ENCODE data around the gene IL17RA. TPM values are rescaled to one million over a fixed set of nuclear protein-coding genes. Genes with fewer than 3 reads are reported as not detected.

The IL17RA gene
- total and polyA plus RNA-seq, 8 donors = 3.2 to 19.1 (median 8.7) TPM

GRCh38 chr22:17133137-17133536, 48.3 kb downstream of the IL17RA start:
- intact Hi-C loops (cut with DNase I; ENCODE audit: low total_unique reads) = no loop called here
- TF ChIP-seq CTCF (IDR thresholded peaks at IDR 0.05) (no peak), EP300 (IDR thresholded peaks at IDR 0.05) (no peak), POLR2A (IDR thresholded peaks at IDR 0.05) (no peak), POLR2AphosphoS5 (IDR thresholded peaks at IDR 0.05) (no peak)
- H3K27ac ChIP-seq = no peak overlapping the region
- no peak overlapping the region for H3K4me3 ChIP-seq
- H3K27me3 ChIP-seq = no peaks in the 10 kb centered on the region
- peaks cover 0 to 26% (median 21%) of the 10 kb centered on the region in 4 donors for H3K36me3 ChIP-seq
- DNase-seq = no peak
- H3K4me1 ChIP-seq = no peaks in the 10 kb centered on the region
- H3K9me3 ChIP-seq = no peaks in the 10 kb centered on the region
- 82 to 95% (median 92%) methylated on average over 6 to 7 of the region's 7 CpGs for WGBS, 5 donors

GRCh38 chr22:17135153-17135760, 50.5 kb downstream of the IL17RA start:
- DNase-seq = no peak
- intact Hi-C loops (cut with DNase I; ENCODE audit: low total_unique reads) = no loop called here
- TF ChIP-seq EP300 (IDR thresholded peaks at IDR 0.05) (no peak), CTCF (IDR thresholded peaks at IDR 0.05) (no peak), POLR2AphosphoS5 (IDR thresholded peaks at IDR 0.05) (no peak), POLR2A (IDR thresholded peaks at IDR 0.05) (no peak)
- H3K9me3 ChIP-seq = no peaks in the 10 kb centered on the region
- WGBS, 5 donors = 82 to 92% (median 89%) methylated on average over 15 of the region's 15 CpGs
- no peak overlapping the region for H3K27ac ChIP-seq
- H3K36me3 ChIP-seq = peaks cover 4 to 48% (median 42%) of the 10 kb centered on the region in 4 donors
- no peaks in the 10 kb centered on the region for H3K27me3 ChIP-seq
- no peak overlapping the region for H3K4me3 ChIP-seq
- no peaks in the 10 kb centered on the region for H3K4me1 ChIP-seq

- DNase-seq = no peak
- Histone ChIP-seq H3K4me3 (no peak overlapping the region), H3K9me3 (no peaks in the 10 kb centered on the region), H3K36me3 (peaks cover 14 to 67% (median 61%) of the 10 kb centered on the region in 4 donors), H3K4me1 (no peaks in the 10 kb centered on the region), H3K27me3 (no peaks in the 10 kb centered on the region), H3K27ac (no peak overlapping the region)
- intact Hi-C loops (cut with DNase I; ENCODE audit: low total_unique reads) = no loop called here
- WGBS, 5 donors = 69 to 89% (median 83%) methylated on average over 4 of the region's 4 CpGs
- TF ChIP-seq POLR2AphosphoS5 (IDR thresholded peaks at IDR 0.05) (no peak), EP300 (IDR thresholded peaks at IDR 0.05) (no peak), POLR2A (IDR thresholded peaks at IDR 0.05) (no peak), CTCF (IDR thresholded peaks at IDR 0.05) (no peak)
Observed at GRCh38 chr22:17137170-17137569, 52.4 kb downstream of the IL17RA start.

GRCh38 chr22:17137861-17138425, 53.1 kb downstream of the IL17RA start:
- peaks cover 14 to 74% (median 69%) of the 10 kb centered on the region in 4 donors for H3K36me3 ChIP-seq
- H3K27ac ChIP-seq = no peak overlapping the region
- no peaks in the 10 kb centered on the region for H3K27me3 ChIP-seq
- DNase-seq = no peak
- H3K4me1 ChIP-seq = no peaks in the 10 kb centered on the region
- 83 to 92% (median 90%) methylated on average over 17 of the region's 17 CpGs for WGBS, 5 donors
- intact Hi-C loops (cut with DNase I; ENCODE audit: low total_unique reads) = no loop called here
- H3K4me3 ChIP-seq = no peak overlapping the region
- TF ChIP-seq POLR2A (IDR thresholded peaks at IDR 0.05) (no peak), EP300 (IDR thresholded peaks at IDR 0.05) (no peak)
- H3K9me3 ChIP-seq = no peaks in the 10 kb centered on the region

GRCh38 chr22:17138513-17138912, 53.7 kb downstream of the IL17RA start:
- TF ChIP-seq POLR2AphosphoS5 (IDR thresholded peaks at IDR 0.05) (no peak), POLR2A (IDR thresholded peaks at IDR 0.05) (no peak), EP300 (IDR thresholded peaks at IDR 0.05) (no peak), CTCF (IDR thresholded peaks at IDR 0.05) (no peak)
- no peak for DNase-seq
- WGBS, 5 donors = 90 to 96% (median 92%) methylated on average over 11 of the region's 11 CpGs
- no peaks in the 10 kb centered on the region for H3K9me3 ChIP-seq
- H3K36me3 ChIP-seq = peaks cover 14 to 80% (median 75%) of the 10 kb centered on the region in 4 donors
- no peaks in the 10 kb centered on the region for H3K4me1 ChIP-seq
- no peak overlapping the region for H3K27ac ChIP-seq
- no peaks in the 10 kb centered on the region for H3K27me3 ChIP-seq
- H3K4me3 ChIP-seq = no peak overlapping the region
- intact Hi-C loops (cut with DNase I; ENCODE audit: low total_unique reads) = no loop called here
